Neural progenitor cell (in vitro differentiated cells): ENCODE results near the gene MOK. TPM values are rescaled to one million over a fixed set of nuclear protein-coding genes. Genes with fewer than 3 reads are reported as not detected.
A peak's percentile ranks its signal among the peaks of the same experiment; 100 is the strongest.

Experiments used
- DNase-seq: peaks from one replicate; pipeline ENCODE4 v3.0.0-alpha.2; 2016; ENCODE audit warnings: low spot score
- H2AFZ ChIP-seq: fragments of 200-600 bp; sonication (generic); replicated peaks from 2 replicates; pipeline ENCODE4 v1.6.1; 2016; ENCODE audit warnings: antibody characterized with exemption
- H3F3A ChIP-seq: fragments of 200-600 bp; sonication (generic); 2 replicates; pipeline ENCODE4 v1.6.1; 2016; ENCODE audit warnings: antibody characterized with exemption, low read depth
- H3K27ac ChIP-seq: fragments of 200-600 bp; sonication (generic); 2 replicates; pipeline ENCODE4 v1.5.1; 2016; ENCODE audit warnings: mild to moderate bottlenecking
- H3K27me3 ChIP-seq: fragments of 200-600 bp; sonication (generic); 2 replicates; pipeline ENCODE4 v1.6.1; 2016; ENCODE audit warnings: mild to moderate bottlenecking, moderate library complexity
- H3K36me3 ChIP-seq: fragments of 200-600 bp; sonication (generic); 2 replicates; pipeline ENCODE4 v1.5.1; 2016
- H3K4me1 ChIP-seq: fragments of 200-600 bp; sonication (generic); 2 replicates; pipeline ENCODE4 v1.6.1; 2016; ENCODE audit warnings: mixed run types
- H3K4me2 ChIP-seq: fragments of 200-600 bp; sonication (generic); 2 replicates; pipeline ENCODE4 v1.6.1; 2016
- H3K4me3 ChIP-seq: fragments of 200-600 bp; sonication (generic); 2 replicates; pipeline ENCODE4 v1.5.1; 2016
- H3K79me2 ChIP-seq: fragments of 200-600 bp; sonication (generic); 2 replicates; pipeline ENCODE4 v1.6.1; 2016; ENCODE audit warnings: low read depth
- H3K9ac ChIP-seq: fragments of 200-600 bp; sonication (generic); 2 replicates; pipeline ENCODE4 v1.6.1; 2016
- H3K9me3 ChIP-seq: fragments of 200-600 bp; sonication (generic); 2 replicates; pipeline ENCODE4 v1.5.1; 2016; ENCODE audit warnings: low read depth
- H4K20me1 ChIP-seq: fragments of 200-600 bp; sonication (generic); 2 replicates; pipeline ENCODE4 v1.6.1; 2016; ENCODE audit warnings: low read depth
- H3K27ac Mint-ChIP-seq: 3 replicates; pipeline ENCODE4 v1.8.0; 2021; ENCODE audit warnings: mixed read lengths
- H3K27me3 Mint-ChIP-seq: 2 replicates; pipeline ENCODE4 v1.8.0; 2022; ENCODE audit warnings: low read depth, mild to moderate bottlenecking, inconsistent platforms, moderate library complexity, mixed read lengths; ENCODE audit not compliant: insufficient read depth
- H3K36me3 Mint-ChIP-seq: 3 replicates; pipeline ENCODE4 v1.8.0; 2021; ENCODE audit warnings: mixed read lengths
- H3K4me1 Mint-ChIP-seq: 3 replicates; pipeline ENCODE4 v1.8.0; 2021; ENCODE audit warnings: mixed read lengths
- H3K4me3 Mint-ChIP-seq: 3 replicates; pipeline ENCODE4 v1.8.0; 2021; ENCODE audit warnings: mild to moderate bottlenecking, moderate library complexity, mixed read lengths
- H3K9me3 Mint-ChIP-seq: 3 replicates; pipeline ENCODE4 v1.8.0; 2020; ENCODE audit warnings: mixed read lengths
- CTCF ChIP-seq: fragments of 200-600 bp; sonication (generic); IDR thresholded peaks from 2 replicates; pipeline ENCODE4 v1.5.1; 2017; ENCODE audit warnings: antibody characterized with exemption, mild to moderate bottlenecking
- EZH2 ChIP-seq: fragments of 200-600 bp; sonication (generic); IDR thresholded peaks from 2 replicates; pipeline ENCODE4 v1.6.1; 2017; ENCODE audit warnings: antibody characterized with exemption, mild to moderate bottlenecking, moderate library complexity
- EZH2phosphoT487 ChIP-seq: fragments of 200-600 bp; sonication (generic); IDR thresholded peaks from 2 replicates; pipeline ENCODE4 v1.6.1; 2017; ENCODE audit warnings: antibody characterized with exemption
- total RNA-seq: library from RNA; depleted of rRNA; stranded (reverse); fragments of >200 nt; gene quantifications from 2 replicates; pipeline ENCODE4 v1.2.3, GENCODE V29; 2015; ENCODE audit warnings: low replicate concordance

MOK gene
- total RNA-seq, 1 donor from 2014 or later = 9.9 TPM

GRCh38 chr14:102236026-102236425 is 68.9 kb downstream of the MOK start:
- no peak overlapping the region for H3K9ac ChIP-seq
- H3K4me2 ChIP-seq = no peak overlapping the region
- H3K27me3 ChIP-seq = no peaks in the 10 kb centered on the region
- H3K79me2 ChIP-seq = no peaks in the 10 kb centered on the region
- H3K4me1 Mint-ChIP-seq = no peaks in the 10 kb centered on the region
- no peaks in the 10 kb centered on the region for H3K9me3 ChIP-seq
- H3K4me3 Mint-ChIP-seq = no peak overlapping the region
- no peaks in the 10 kb centered on the region for H3K36me3 ChIP-seq
- H3F3A ChIP-seq = peaks cover 13% of the 10 kb centered on the region
- no peak overlapping the region for H3K27ac Mint-ChIP-seq
- DNase-seq = no peak
- H2AFZ ChIP-seq = peak overlapping the region; percentile 17
- H3K4me1 ChIP-seq = peaks cover 11% of the 10 kb centered on the region
- H3K27ac ChIP-seq = no peak overlapping the region
- TF ChIP-seq EZH2 (no peak), CTCF (no peak), EZH2phosphoT487 (no peak)
- no peaks in the 10 kb centered on the region for H4K20me1 ChIP-seq
- no peaks in the 10 kb centered on the region for H3K27me3 Mint-ChIP-seq
- H3K36me3 Mint-ChIP-seq = peaks cover 2% of the 10 kb centered on the region
- H3K9me3 Mint-ChIP-seq = no peaks in the 10 kb centered on the region
- H3K4me3 ChIP-seq = no peak overlapping the region

- Histone ChIP-seq H3K36me3 (no peaks in the 10 kb centered on the region), H3K4me2 (no peak overlapping the region), H3K4me1 (peaks cover 11% of the 10 kb centered on the region), H3K79me2 (no peaks in the 10 kb centered on the region), H3F3A (peaks cover 7% of the 10 kb centered on the region), H4K20me1 (no peaks in the 10 kb centered on the region), H3K4me3 (no peak overlapping the region), H3K27ac (no peak overlapping the region), H3K9ac (no peak overlapping the region), H3K9me3 (no peaks in the 10 kb centered on the region), H2AFZ (peak overlapping the region; percentile 52), H3K27me3 (no peaks in the 10 kb centered on the region)
- TF ChIP-seq EZH2 (no peak), CTCF (peak; percentile 87), EZH2phosphoT487 (no peak)
- peak; percentile 91 for DNase-seq
- Mint-ChIP-seq H3K4me1 (no peaks in the 10 kb centered on the region), H3K27ac (no peak overlapping the region), H3K4me3 (no peak overlapping the region), H3K9me3 (no peaks in the 10 kb centered on the region), H3K36me3 (peaks cover 4% of the 10 kb centered on the region), H3K27me3 (peaks cover 2% of the 10 kb centered on the region)
These were observed 69.6 kb downstream of the MOK start for GRCh38 chr14:102235275-102235897.

- no peak for DNase-seq
- Mint-ChIP-seq H3K36me3 (peaks cover 3% of the 10 kb centered on the region), H3K4me3 (no peak overlapping the region), H3K9me3 (no peaks in the 10 kb centered on the region), H3K4me1 (no peaks in the 10 kb centered on the region), H3K27ac (no peak overlapping the region), H3K27me3 (peaks cover 2% of the 10 kb centered on the region)
- Histone ChIP-seq H3F3A (peaks cover 7% of the 10 kb centered on the region), H3K4me2 (no peak overlapping the region), H4K20me1 (no peaks in the 10 kb centered on the region), H3K9ac (no peak overlapping the region), H3K36me3 (no peaks in the 10 kb centered on the region), H3K9me3 (no peaks in the 10 kb centered on the region), H3K27ac (no peak overlapping the region), H3K4me3 (no peak overlapping the region), H3K79me2 (no peaks in the 10 kb centered on the region), H3K4me1 (peaks cover 11% of the 10 kb centered on the region), H3K27me3 (no peaks in the 10 kb centered on the region), H2AFZ (peak overlapping the region; percentile 4)
- TF ChIP-seq EZH2 = no peak
- TF ChIP-seq EZH2phosphoT487 = no peak
- TF ChIP-seq CTCF = no peak
These were observed 70.4 kb downstream of the MOK start for GRCh38 chr14:102234331-102235264.
